ENCODE results near the gene AMIGO1.

DNA sequence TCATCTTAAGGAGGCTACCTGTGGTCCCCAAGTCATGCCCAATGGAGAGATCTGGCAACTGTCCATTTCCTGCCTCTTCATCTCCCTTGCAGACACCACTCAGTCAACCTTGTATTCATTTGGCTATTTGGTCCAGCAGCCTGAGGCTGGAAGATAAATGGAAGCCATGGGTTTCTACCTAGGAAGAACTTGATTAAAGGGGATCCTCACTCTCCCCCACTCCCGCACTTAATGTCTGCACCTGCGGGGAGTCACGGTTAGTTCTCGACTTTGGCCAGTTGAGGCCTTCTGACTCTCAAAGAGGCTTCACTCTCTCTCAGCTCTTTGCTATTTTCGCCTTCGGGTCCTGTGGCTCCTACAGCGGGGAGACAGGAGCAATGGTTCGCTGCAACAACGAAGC is 34.3 kb downstream of the AMIGO1 start:
- no peak for TF ChIP-seq CTCF (IDR thresholded peaks at IDR 0.05; ENCODE audit: insufficient read depth, low read length, poor library complexity, severe bottlenecking)
- TF ChIP-seq EZH2phosphoT487 (conservative IDR thresholded peaks at IDR 0.05; ENCODE audit: low read length), result no peak
